B cell (primary cell): ENCODE results near the gene EHMT2. TPM values are rescaled to one million over a fixed set of nuclear protein-coding genes. Genes with fewer than 3 reads are reported as not detected.
"Not testable (repeated sequence)": the region's sequence is repeated elsewhere in the genome, so short reads cannot be mapped to it uniquely, and the experiment has no call there.

Source experiments
- ATAC-seq: fragments of 200-7000 bp; cut with Tn5 transposase; one replicate; pipeline ENCODE4 v1.10.0; 2021; ENCODE audit warnings: low read depth, mild to moderate bottlenecking, moderate number of reproducible peaks, moderate library complexity
- CTCF ChIA-PET: fragments of 350-600 bp; sonication (Branson Sonifier 250); formaldehyde crosslinking; loops from one replicate; lab custom pipeline; 2021; ENCODE audit warnings: antibody characterized with exemption, inconsistent platforms; lab: Charles Lee
- POLR2A ChIA-PET: fragments of 350-600 bp; sonication (Branson Sonifier 250); formaldehyde crosslinking; loops from one replicate; lab custom pipeline; 2021; ENCODE audit warnings: antibody characterized with exemption; lab: Charles Lee
- DNase-seq: peaks from one replicate; pipeline ENCODE4 v3.0.0; 2013
- H2AFZ ChIP-seq: 2 replicates; pipeline ENCODE4 v1.6.1; 2012; ENCODE audit warnings: mild to moderate bottlenecking, low read depth, low read length; ENCODE audit not compliant: insufficient read depth, poor library complexity, severe bottlenecking
- H3K27ac ChIP-seq, 2 donors: 1 replicate in 1 of 2; 2 replicates in 1 of 2; pipeline ENCODE4 v1.5.1; 2012 to 2013; ENCODE audit warnings: low read length in 2 of 2, mild to moderate bottlenecking in 2 of 2, moderate library complexity in 1 of 2
- H3K27me3 ChIP-seq, 4 experiments: fragments of 200-600 bp in 1 of 4; sonication (generic) in 1 of 4; replicated peaks in 1 of 4; 1 replicate in 2 of 4; 2 replicates in 2 of 4; pipeline versions ENCODE4 v1.6.1 to v1.7.0; 2013 to 2016; ENCODE audit warnings: low read length in 3 of 4, mild to moderate bottlenecking in 2 of 4, mixed read lengths in 1 of 4, moderate library complexity in 1 of 4; ENCODE audit not compliant: insufficient read depth in 4 of 4, control insufficient read depth in 3 of 4; ENCODE audit errors: control extremely low read depth in 1 of 4
- H3K36me3 ChIP-seq, 2 experiments: replicated peaks in 1 of 2; 1 replicate in 1 of 2; 2 replicates in 1 of 2; pipeline versions ENCODE4 v1.6.1 to v1.7.1; 2013; ENCODE audit warnings: low read length in 1 of 2; ENCODE audit not compliant: insufficient read depth in 2 of 2, control insufficient read depth in 1 of 2; ENCODE audit errors: control extremely low read depth in 1 of 2, extremely low read depth in 1 of 2
- H3K4me1 ChIP-seq, 2 donors: fragments of 200-600 bp in 1 of 2; sonication (generic) in 1 of 2; 1 replicate in 1 of 2; 2 replicates in 1 of 2; pipeline versions ENCODE4 v1.5.1 to v1.6.1; 2013 to 2017; ENCODE audit warnings: low read length in 2 of 2; ENCODE audit not compliant: control insufficient read depth in 2 of 2, insufficient read depth in 2 of 2
- H3K4me2 ChIP-seq: replicated peaks from 2 replicates; pipeline ENCODE3; 2012; ENCODE audit warnings: mild to moderate bottlenecking, low read depth, low read length; ENCODE audit not compliant: poor library complexity, severe bottlenecking
- H3K4me3 ChIP-seq, 5 experiments: fragments of 200-600 bp in 1 of 5; sonication (generic) in 1 of 5; 1 replicate in 3 of 5; 2 replicates in 2 of 5; pipeline versions ENCODE4 v1.5.1 to v1.7.0; 2011 to 2016; ENCODE audit warnings: low read length in 4 of 5, mild to moderate bottlenecking in 4 of 5, low read depth in 2 of 5, control low read depth in 1 of 5, moderate library complexity in 1 of 5; ENCODE audit not compliant: insufficient read depth in 1 of 5; ENCODE audit errors: control extremely low read depth in 1 of 5, extremely low read depth in 1 of 5
- H3K79me2 ChIP-seq: fragments of 200-600 bp; sonication (generic); one replicate; pipeline ENCODE4 v1.6.0; 2016; ENCODE audit warnings: low read length; ENCODE audit not compliant: control insufficient read depth, insufficient read depth
- H3K9ac ChIP-seq: fragments of 200-600 bp; sonication (generic); 2 replicates; pipeline ENCODE4 v1.6.1; 2017; ENCODE audit warnings: mild to moderate bottlenecking, low read length, moderate library complexity
- H3K9me3 ChIP-seq, 3 donors: one replicate each; pipeline versions ENCODE4 v1.6.1 to v1.7.1; 2013; ENCODE audit warnings: low read length in 2 of 3; ENCODE audit not compliant: control insufficient read depth in 2 of 3, insufficient read depth in 1 of 3; ENCODE audit errors: control extremely low read depth in 1 of 3
- H4K20me1 ChIP-seq: 2 replicates; pipeline ENCODE4 v1.6.0; 2012; ENCODE audit warnings: mild to moderate bottlenecking, low read length; ENCODE audit not compliant: insufficient read depth, control insufficient read depth, poor library complexity, severe bottlenecking
- H3K27ac Mint-ChIP-seq: one replicate; pipeline ENCODE4 v1.8.0; 2021; ENCODE audit warnings: mixed read lengths
- H3K27me3 Mint-ChIP-seq: one replicate; pipeline ENCODE4 v1.8.0; 2021; ENCODE audit warnings: mixed read lengths
- H3K4me1 Mint-ChIP-seq: one replicate; pipeline ENCODE4 v1.8.0; 2021; ENCODE audit warnings: mixed read lengths
- H3K4me3 Mint-ChIP-seq: one replicate; pipeline ENCODE4 v1.8.0; 2021; ENCODE audit warnings: mixed read lengths
- H3K9me3 Mint-ChIP-seq: one replicate; pipeline ENCODE4 v1.8.0; 2022; ENCODE audit warnings: mixed read lengths; ENCODE audit not compliant: insufficient read depth
- EZH2 ChIP-seq: IDR thresholded peaks from 2 replicates; pipeline ENCODE4 v1.6.1; 2012; ENCODE audit warnings: borderline replicate concordance, low read depth, mild to moderate bottlenecking, moderate library complexity, low read length; ENCODE audit not compliant: insufficient read depth, poor library complexity, severe bottlenecking
- WGBS: methylation state at CpG from one replicate; pipeline ENCODE4 v1.1.5; 2013; ENCODE audit warnings: missing lambda C conversion rate; ENCODE audit not compliant: insufficient coverage; 5-methylcytosine and 5-hydroxymethylcytosine counted together
- intact Hi-C: fragments of 100-400 bp; cut with micrococcal nuclease; formaldehyde crosslinking; loops from one replicate; pipeline ENCODE4 v1.10.0; 2022
- polyA plus RNA-seq: library from polyadenylated mRNA; depleted of rRNA; stranded (reverse); fragments of >200 nt; gene quantifications from 2 replicates; pipeline ENCODE4 v1.2.3, GENCODE V29; 2012
- total RNA-seq, 2 donors: library from RNA; stranded (reverse); fragments of 120-200 nt in 1 of 2; gene quantifications; 1 replicate in 1 of 2; 2 replicates in 1 of 2; pipeline versions ENCODE4 v1.2.3 to v1.2.4, GENCODE V29; 2013 to 2022
- TF ChIP-seq, protein P1 (sequence below): fragments of 200-600 bp; IDR thresholded peaks from one replicate; pipeline ENCODE4 v1.8.0; 2022; ENCODE audit warnings: antibody characterized with exemption, mild to moderate bottlenecking

EHMT2 gene
- total and polyA plus RNA-seq, 2 donors (not counting 1 experiment from before 2014, with no cell fraction given), result 86.1 to 108 TPM

DNA sequence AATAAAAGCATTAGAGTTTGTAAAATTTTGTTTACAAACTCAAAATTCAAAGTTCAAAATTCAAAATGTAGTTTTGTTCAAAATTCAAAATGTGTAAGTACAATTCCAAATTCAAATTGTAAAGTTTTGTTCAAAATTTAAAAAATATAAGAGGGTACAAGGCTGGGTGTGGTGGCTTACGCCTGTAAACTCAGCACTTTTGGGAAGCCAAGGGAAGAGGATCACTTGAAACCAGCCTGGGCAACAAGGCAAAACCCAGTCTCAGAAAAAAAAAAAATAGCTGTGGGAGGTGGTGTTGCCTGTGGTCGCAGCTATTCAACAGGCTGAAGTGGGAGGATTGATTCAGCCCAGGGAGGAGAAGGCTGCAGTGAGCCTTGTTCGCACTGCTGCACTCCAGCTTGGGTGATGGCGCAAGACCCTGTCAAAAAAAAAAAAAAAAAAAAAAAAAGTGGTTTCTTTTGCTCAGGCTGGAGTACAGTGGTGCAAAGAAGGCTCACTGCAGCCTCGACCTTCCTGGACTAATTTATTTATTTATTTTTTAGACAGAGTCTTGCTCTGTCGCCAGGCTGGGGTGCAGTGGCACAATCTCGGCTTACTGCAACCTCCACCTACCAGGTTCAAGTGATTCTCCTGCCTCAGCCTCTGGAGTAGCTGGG lies 9.8 kb upstream of the EHMT2 start:
- peaks cover 11% of the 10 kb centered on the region for H3K27me3 Mint-ChIP-seq

DNA sequence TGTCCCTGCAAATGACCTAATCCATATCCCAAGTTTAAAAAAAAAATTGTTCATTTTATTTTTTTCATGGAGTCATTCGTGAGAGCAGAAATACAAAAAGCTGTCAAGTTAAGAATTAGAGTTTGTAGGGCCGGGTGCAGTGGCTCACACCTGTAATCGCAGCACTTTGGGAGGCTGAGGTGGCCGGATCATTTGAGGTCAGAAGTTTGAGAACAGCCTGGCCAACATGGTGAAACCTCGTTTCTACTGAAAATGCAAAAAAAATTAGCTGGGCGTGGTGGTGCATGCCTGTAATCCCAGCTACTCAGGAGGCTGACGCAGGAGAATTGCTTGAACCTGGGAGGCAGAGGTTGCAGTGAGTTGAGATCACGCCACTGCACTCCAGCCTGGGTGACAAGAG lies 9.2 kb upstream of the EHMT2 start:
- POLR2A ChIA-PET, H3K4me2 ChIP-seq, H3K36me3 ChIP-seq: not testable (repeated sequence)

More for the DNA sequence above, 9.8 kb upstream of the EHMT2 start:
- no peaks in the 10 kb centered on the region for H3K36me3 ChIP-seq
- intact Hi-C loops, result no loop called here
- no peak overlapping the region for H3K9ac ChIP-seq
- no peaks in the 10 kb centered on the region for H3K79me2 ChIP-seq
- H4K20me1 ChIP-seq, result no peaks in the 10 kb centered on the region
- no peaks in the 10 kb centered on the region for H3K27me3 ChIP-seq
- whole genome bisulfite sequencing, result 37% methylated on average over 3 of the region's 7 CpGs
- peaks cover 10% of the 10 kb centered on the region for H3K4me1 Mint-ChIP-seq
- no peaks in the 10 kb centered on the region for H3K9me3 Mint-ChIP-seq
- DNase-seq (no peak), ATAC-seq (no peak)
- no peak for TF ChIP-seq EZH2
- TF ChIP-seq, protein P1, sequence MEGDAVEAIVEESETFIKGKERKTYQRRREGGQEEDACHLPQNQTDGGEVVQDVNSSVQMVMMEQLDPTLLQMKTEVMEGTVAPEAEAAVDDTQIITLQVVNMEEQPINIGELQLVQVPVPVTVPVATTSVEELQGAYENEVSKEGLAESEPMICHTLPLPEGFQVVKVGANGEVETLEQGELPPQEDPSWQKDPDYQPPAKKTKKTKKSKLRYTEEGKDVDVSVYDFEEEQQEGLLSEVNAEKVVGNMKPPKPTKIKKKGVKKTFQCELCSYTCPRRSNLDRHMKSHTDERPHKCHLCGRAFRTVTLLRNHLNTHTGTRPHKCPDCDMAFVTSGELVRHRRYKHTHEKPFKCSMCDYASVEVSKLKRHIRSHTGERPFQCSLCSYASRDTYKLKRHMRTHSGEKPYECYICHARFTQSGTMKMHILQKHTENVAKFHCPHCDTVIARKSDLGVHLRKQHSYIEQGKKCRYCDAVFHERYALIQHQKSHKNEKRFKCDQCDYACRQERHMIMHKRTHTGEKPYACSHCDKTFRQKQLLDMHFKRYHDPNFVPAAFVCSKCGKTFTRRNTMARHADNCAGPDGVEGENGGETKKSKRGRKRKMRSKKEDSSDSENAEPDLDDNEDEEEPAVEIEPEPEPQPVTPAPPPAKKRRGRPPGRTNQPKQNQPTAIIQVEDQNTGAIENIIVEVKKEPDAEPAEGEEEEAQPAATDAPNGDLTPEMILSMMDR, result no peak
- no peak overlapping the region for H3K27ac Mint-ChIP-seq
- no peak overlapping the region for H3K4me3 Mint-ChIP-seq
- ChIA-PET CTCF (interaction anchor here (0.6 to 0.7 kb wide), 2 partner anchors 369 to 671 kb away, joined by 3 read pairs; no protein-coding TSS in a partner anchor), POLR2A (no interaction called here)
- H3K4me2 ChIP-seq, result no peak overlapping the region
- no peaks in the 10 kb centered on the region for H3K9me3 ChIP-seq
- no peak overlapping the region for H2AFZ ChIP-seq
- H3K4me1 ChIP-seq, result peaks cover 7 to 8% of the 10 kb centered on the region in 2 donors
- H3K27ac ChIP-seq, result no peak overlapping the region
- no peak overlapping the region for H3K4me3 ChIP-seq

More for the DNA sequence above, 9.2 kb upstream of the EHMT2 start:
- H3K27me3 Mint-ChIP-seq, H3K79me2 ChIP-seq, intact Hi-C loops, H2AFZ ChIP-seq, H3K9ac ChIP-seq, H3K27me3 ChIP-seq, H4K20me1 ChIP-seq, H3K4me3 Mint-ChIP-seq, H3K4me3 ChIP-seq, H3K9me3 Mint-ChIP-seq, H3K27ac ChIP-seq, ATAC-seq, H3K9me3 ChIP-seq, H3K4me1 ChIP-seq, DNase-seq, H3K27ac Mint-ChIP-seq: not testable (repeated sequence)
- CTCF ChIA-PET, result interaction anchor here (0.6 to 0.7 kb wide), 2 partner anchors 368 to 670 kb away, joined by 3 read pairs; no protein-coding TSS in a partner anchor
- H3K4me1 Mint-ChIP-seq, result peaks cover 10% of the 10 kb centered on the region
- 88% methylated on average over 5 of the region's 8 CpGs for WGBS
